ENCODE results near the gene SMAP2.
"Not testable (repeated sequence)": the region's sequence is repeated elsewhere in the genome, so short reads cannot be mapped to it uniquely, and the experiment has no call there.

Gene SMAP2

GRCh38 chr1:40372658-40373322 is 737 bp upstream of the SMAP2 start:
- no peak for DNase-seq

GRCh38 chr1:40377512-40377911 is 4.0 kb downstream of the SMAP2 start:
- DNase-seq = no peak

GRCh38 chr1:40379785-40380452 is 6.4 kb downstream of the SMAP2 start:
- DNase-seq = no peak

- no peak for DNase-seq
Measured at GRCh38 chr1:40380817-40381216, 7.3 kb downstream of the SMAP2 start.

GRCh38 chr1:40381268-40382107 is 8.0 kb downstream of the SMAP2 start:
- no peak for DNase-seq

- no peak for DNase-seq
Measured at GRCh38 chr1:40382108-40382460, 8.6 kb downstream of the SMAP2 start.

GRCh38 chr1:40382601-40383000 is 9.1 kb downstream of the SMAP2 start:
- no peak for DNase-seq

GRCh38 chr1:40383095-40383487 is 9.6 kb downstream of the SMAP2 start:
- no peak for DNase-seq

GRCh38 chr1:40383488-40384412 is 10.2 kb downstream of the SMAP2 start:
- DNase-seq = no peak

GRCh38 chr1:40384413-40384762 is 10.9 kb downstream of the SMAP2 start:
- no peak for DNase-seq

- DNase-seq = no peak
Measured at GRCh38 chr1:40384887-40385286, 11.4 kb downstream of the SMAP2 start.

GRCh38 chr1:40385437-40386358 is 12.2 kb downstream of the SMAP2 start:
- no peak for DNase-seq

- DNase-seq = no peak
Measured at GRCh38 chr1:40386359-40386723, 12.8 kb downstream of the SMAP2 start.

GRCh38 chr1:40386796-40387195 is 13.3 kb downstream of the SMAP2 start:
- no peak for DNase-seq

- not testable (repeated sequence) for DNase-seq
Measured at GRCh38 chr1:40387381-40388306, 14.1 kb downstream of the SMAP2 start.

- not testable (repeated sequence) for DNase-seq
Measured at GRCh38 chr1:40388456-40389321, 15.2 kb downstream of the SMAP2 start.

- no peak for DNase-seq
Measured at GRCh38 chr1:40389322-40389803, 15.8 kb downstream of the SMAP2 start.

- no peak for DNase-seq
Measured at GRCh38 chr1:40389871-40390560, 16.5 kb downstream of the SMAP2 start.

GRCh38 chr1:40390857-40391256 is 17.3 kb downstream of the SMAP2 start:
- no peak for DNase-seq

Measured in T1000 (cell line).